ENCODE data around the gene OSBPL1A.

Gene OSBPL1A

GRCh38 chr18:24397694-24398368 is at the start of gene OSBPL1A:
TSS of gene OSBPL1A (minus strand) at chr18:24397824. CDS start at chr18:24377533, 20,291 bp downstream.
- DNase-seq: peak; percentile 80 to 85

GRCh38 chr18:24446953-24447538 is 49.4 kb upstream of the OSBPL1A start:
- no peak for DNase-seq

- no peak for DNase-seq
Measured at GRCh38 chr18:24446453-24446852, 48.8 kb upstream of the OSBPL1A start.

GRCh38 chr18:24443870-24444269 is 46.2 kb upstream of the OSBPL1A start:
- no peak for DNase-seq

- no peak for DNase-seq
Measured at GRCh38 chr18:24436939-24437338, 39.3 kb upstream of the OSBPL1A start.

- DNase-seq: no peak
Measured at GRCh38 chr18:24432618-24433017, 35.0 kb upstream of the OSBPL1A start.

- DNase-seq: no peak
Measured at GRCh38 chr18:24429188-24429587, 31.6 kb upstream of the OSBPL1A start.

GRCh38 chr18:24428709-24429108 is 31.1 kb upstream of the OSBPL1A start:
- no peak for DNase-seq

GRCh38 chr18:24427484-24427883 is 29.9 kb upstream of the OSBPL1A start:
- no peak for DNase-seq

GRCh38 chr18:24426398-24427294 is 29.0 kb upstream of the OSBPL1A start, which contains the start of gene IMPACT:
TSS of gene IMPACT (plus strand) at chr18:24426670. CDS start at chr18:24426757, 87 bp downstream.
- peak; percentile 44 to 45 for DNase-seq

- no peak for DNase-seq
Measured at GRCh38 chr18:24426073-24426397, 28.4 kb upstream of the OSBPL1A start.

GRCh38 chr18:24421831-24422230 is 24.2 kb upstream of the OSBPL1A start:
- DNase-seq: no peak

- DNase-seq: no peak
Measured at GRCh38 chr18:24420551-24420950, 22.9 kb upstream of the OSBPL1A start.

GRCh38 chr18:24417480-24417879 is 19.9 kb upstream of the OSBPL1A start:
- DNase-seq: no peak

GRCh38 chr18:24414349-24415003 is 16.9 kb upstream of the OSBPL1A start:
- DNase-seq: no peak

- no peak for DNase-seq
Measured at GRCh38 chr18:24413148-24413547, 15.5 kb upstream of the OSBPL1A start.

GRCh38 chr18:24408496-24408895 is 10.9 kb upstream of the OSBPL1A start:
- no peak for DNase-seq

GRCh38 chr18:24404591-24404990 is 7.0 kb upstream of the OSBPL1A start:
- DNase-seq: no peak

- no peak for DNase-seq
Measured at GRCh38 chr18:24403076-24403475, 5.5 kb upstream of the OSBPL1A start.

GRCh38 chr18:24402209-24402785 is 4.7 kb upstream of the OSBPL1A start:
- DNase-seq: no peak

- no peak for DNase-seq
Measured at GRCh38 chr18:24400587-24400986, 3.0 kb upstream of the OSBPL1A start.

- DNase-seq: no peak
Measured at GRCh38 chr18:24398540-24398939, 916 bp upstream of the OSBPL1A start.
